Activated CD8-positive, alpha-beta memory T cell treated with anti-CD3 and anti-CD28 coated beads, Interleukin-2, amount 50 U/mL, for 4 hours (primary cell): ENCODE data around the gene COPS7B.
"Not testable (repeated sequence)": the region's sequence is repeated elsewhere in the genome, so short reads cannot be mapped to it uniquely, and the experiment has no call there.

Experiments
- DNase-seq: peaks from one replicate; pipeline ENCODE4 v3.0.0-alpha.2; 2020

The COPS7B gene

GRCh38 chr2:231786177-231786916 is at the start of gene COPS7B:
Gene COPS7B (plus strand): TSS chr2:231786445. CDS start chr2:231788571, 2,126 bp downstream.
- DNase-seq, result peak; percentile 80

- DNase-seq, result no peak
Measured at GRCh38 chr2:231737761-231738160, 48.5 kb upstream of the COPS7B start.

GRCh38 chr2:231743376-231744116 is 42.7 kb upstream of the COPS7B start:
- DNase-seq, result no peak

- no peak for DNase-seq
Measured at GRCh38 chr2:231745303-231746038, 40.8 kb upstream of the COPS7B start.

GRCh38 chr2:231748153-231748896 is 37.9 kb upstream of the COPS7B start:
- DNase-seq, result not testable (repeated sequence)

GRCh38 chr2:231749016-231749415 is 37.2 kb upstream of the COPS7B start:
- not testable (repeated sequence) for DNase-seq

GRCh38 chr2:231751042-231751815 is 35.0 kb upstream of the COPS7B start:
- DNase-seq, result no peak

GRCh38 chr2:231752061-231752460 is 34.2 kb upstream of the COPS7B start:
- no peak for DNase-seq

GRCh38 chr2:231761735-231762134 is 24.5 kb upstream of the COPS7B start:
- no peak for DNase-seq

- no peak for DNase-seq
Measured at GRCh38 chr2:231764124-231764523, 22.1 kb upstream of the COPS7B start.

GRCh38 chr2:231764760-231765159 is 21.5 kb upstream of the COPS7B start:
- no peak for DNase-seq

- no peak for DNase-seq
Measured at GRCh38 chr2:231765496-231765929, 20.7 kb upstream of the COPS7B start.

- no peak for DNase-seq
Measured at GRCh38 chr2:231769170-231770136, 16.8 kb upstream of the COPS7B start.

- DNase-seq, result no peak
Measured at GRCh38 chr2:231780123-231780908, 5.9 kb upstream of the COPS7B start.

- DNase-seq, result peak; percentile 95
Measured at GRCh38 chr2:231780909-231781797, 5.1 kb upstream of the COPS7B start, which contains the start of gene PDE6D. Gene PDE6D (minus strand): TSS chr2:231781282. CDS start chr2:231781114, 168 bp downstream.

- DNase-seq, result no peak
Measured at GRCh38 chr2:231781798-231782726, 4.2 kb upstream of the COPS7B start.

GRCh38 chr2:231785413-231785812 is 832 bp upstream of the COPS7B start:
- DNase-seq, result no peak

- DNase-seq, result no peak
Measured at GRCh38 chr2:231785822-231786176, 446 bp upstream of the COPS7B start.
